ENCODE measurements around the gene PTDSS2. TPM values are rescaled to one million over a fixed set of nuclear protein-coding genes. Genes with fewer than 3 reads are reported as not detected.

Gene PTDSS2
- total RNA-seq, 1 donor from 2014 or later = 27.8 TPM

DNA sequence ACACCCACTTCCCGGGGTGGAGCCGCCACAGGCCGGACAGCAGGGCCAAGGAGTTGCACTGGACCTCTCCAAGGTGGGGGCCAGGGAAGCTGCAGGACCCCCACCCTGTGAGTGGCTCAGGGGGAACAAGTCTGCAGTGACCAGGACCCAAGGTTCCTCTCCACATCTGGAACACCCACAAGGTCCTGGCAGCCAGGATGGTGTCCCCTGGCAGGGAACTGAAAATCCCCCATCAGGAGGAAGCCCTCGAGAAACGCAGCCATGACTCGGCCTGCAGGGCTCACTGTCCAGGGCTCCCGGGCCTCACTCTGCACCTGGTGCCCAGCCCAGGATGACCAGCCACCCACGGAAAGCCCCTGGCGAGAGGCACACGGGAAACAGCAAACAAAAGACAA lies 45.5 kb downstream of the PTDSS2 start:
- DNase-seq (ENCODE audit: missing footprints) (no peak), ATAC-seq (no peak)
- intact Hi-C loops (cut with DNase I) = loop anchor here (5.0 kb wide), 1 partner anchor 38 kb away; no protein-coding TSS in a partner anchor

DNA sequence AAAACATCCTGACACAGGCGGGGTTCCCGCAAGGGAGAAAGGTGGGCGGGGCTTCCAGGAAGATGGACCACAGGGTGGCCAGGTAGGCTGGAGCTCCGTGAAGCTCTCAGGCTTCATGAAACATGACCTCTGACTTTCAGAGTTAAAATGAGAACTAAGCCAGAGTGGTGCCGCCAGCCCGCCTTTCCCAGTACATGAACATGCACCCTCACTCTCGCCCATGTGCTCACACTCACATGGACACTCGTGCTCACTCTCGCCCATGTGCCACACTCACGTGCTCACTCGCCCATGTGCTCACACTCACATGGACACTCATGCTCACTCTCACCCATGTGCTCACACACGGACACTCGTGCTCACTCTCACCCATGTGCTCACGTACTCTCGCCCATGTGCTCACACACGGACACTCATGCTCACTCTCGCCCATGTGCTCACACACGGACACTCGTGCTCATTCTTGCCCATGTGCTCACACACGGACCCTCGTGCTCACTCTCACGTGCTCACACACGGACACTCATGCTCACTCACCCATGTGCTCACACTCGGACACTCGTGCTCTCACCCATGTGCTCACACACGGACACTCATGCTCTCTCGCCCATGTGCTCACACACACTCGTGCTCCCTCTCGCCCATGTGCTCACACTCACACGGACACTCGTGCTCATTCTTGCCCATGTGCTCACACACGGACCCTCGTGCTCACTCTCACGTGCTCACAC lies 46.9 kb downstream of the PTDSS2 start:
- peak; percentile 55 for DNase-seq (ENCODE audit: missing footprints)
- intact Hi-C loops (cut with DNase I) = loop anchor here (5.0 kb wide), 1 partner anchor 40 kb away; no protein-coding TSS in a partner anchor
- no peak for ATAC-seq

DNA sequence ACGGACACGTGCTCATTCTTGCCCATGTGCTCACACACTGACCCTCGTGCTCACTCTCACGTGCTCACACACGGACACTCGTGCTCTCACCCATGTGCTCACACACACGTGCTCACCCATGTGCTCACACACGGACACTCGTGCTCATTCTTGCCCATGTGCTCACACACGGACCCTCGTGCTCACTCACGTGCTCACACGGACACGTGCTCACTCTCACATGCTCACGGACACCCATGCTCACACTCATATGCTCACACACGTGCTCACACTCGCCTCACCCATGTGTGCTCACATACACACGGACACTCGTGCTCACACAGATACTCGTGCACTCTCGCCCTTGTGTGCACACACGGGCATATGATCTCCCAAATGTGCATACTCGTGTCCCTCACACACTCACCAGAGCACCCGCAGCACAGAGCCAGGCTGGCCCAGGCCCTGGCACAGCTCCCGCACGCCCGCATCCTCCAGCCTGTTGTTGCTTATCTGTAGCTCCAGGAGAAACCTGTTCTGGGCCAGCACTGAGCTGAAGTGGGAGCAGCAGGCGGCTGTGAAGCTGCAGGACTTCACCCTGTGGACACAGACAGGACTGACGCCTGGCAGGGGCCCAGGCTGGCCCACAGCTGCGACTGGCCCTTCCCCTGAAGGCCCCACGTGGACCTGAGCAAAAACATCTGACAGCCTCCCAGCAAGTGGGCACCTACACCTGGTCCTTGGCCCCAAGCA lies 47.7 kb downstream of the PTDSS2 start:
- ATAC-seq = peak; percentile 58
- intact Hi-C loops (cut with DNase I) = loop anchor here (5.0 kb wide), 1 partner anchor 40 kb away; no protein-coding TSS in a partner anchor
- peak; percentile 58 for DNase-seq (ENCODE audit: missing footprints)

DNA sequence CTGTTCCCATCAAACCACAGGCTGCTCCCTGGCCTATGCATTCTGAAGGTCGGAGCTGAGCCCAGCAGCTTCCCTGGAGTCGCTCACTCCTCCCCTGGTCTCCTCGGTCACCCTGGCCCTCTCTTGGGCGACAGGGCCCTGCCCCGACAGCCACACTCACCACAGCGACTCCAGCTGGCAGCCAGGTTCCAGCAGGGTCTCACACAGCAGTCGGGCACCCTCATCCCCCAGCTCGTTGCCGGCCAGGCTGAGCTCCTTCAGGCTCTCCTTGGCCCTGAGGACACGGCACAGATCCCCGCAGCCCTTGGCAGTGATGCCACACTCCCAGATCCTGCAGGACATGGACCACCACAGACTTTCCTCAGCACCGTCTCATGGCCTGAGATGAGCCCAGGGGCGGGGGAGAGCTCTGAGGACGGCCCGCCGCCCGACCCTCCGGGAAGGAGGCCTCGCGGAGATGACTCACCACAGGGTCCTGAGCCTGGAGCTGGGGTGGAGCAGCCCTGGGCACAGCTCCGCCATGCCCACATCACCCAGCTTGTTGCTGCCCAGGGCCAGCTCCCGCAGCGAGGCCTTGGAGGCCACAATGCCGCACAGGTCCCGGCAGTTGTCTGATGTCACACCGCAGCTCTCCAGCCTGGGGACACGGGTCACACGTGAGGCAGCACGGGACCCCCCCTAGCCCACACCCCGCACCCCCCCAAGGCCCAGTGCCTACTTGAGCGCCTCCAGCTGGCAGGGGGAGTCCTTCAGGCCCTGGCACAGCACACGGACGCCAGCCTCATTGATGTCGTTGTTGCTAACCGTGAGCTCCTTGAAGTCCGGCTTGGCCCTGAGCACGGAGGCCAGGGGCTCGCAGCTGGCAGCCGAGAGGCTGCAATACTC lies 48.5 kb downstream of the PTDSS2 start:
- intact Hi-C loops (cut with DNase I) = loop anchor here (5.0 kb wide), 1 partner anchor 41 kb away; no protein-coding TSS in a partner anchor
- ATAC-seq = no peak
- peak; percentile 61 for DNase-seq (ENCODE audit: missing footprints)

DNA sequence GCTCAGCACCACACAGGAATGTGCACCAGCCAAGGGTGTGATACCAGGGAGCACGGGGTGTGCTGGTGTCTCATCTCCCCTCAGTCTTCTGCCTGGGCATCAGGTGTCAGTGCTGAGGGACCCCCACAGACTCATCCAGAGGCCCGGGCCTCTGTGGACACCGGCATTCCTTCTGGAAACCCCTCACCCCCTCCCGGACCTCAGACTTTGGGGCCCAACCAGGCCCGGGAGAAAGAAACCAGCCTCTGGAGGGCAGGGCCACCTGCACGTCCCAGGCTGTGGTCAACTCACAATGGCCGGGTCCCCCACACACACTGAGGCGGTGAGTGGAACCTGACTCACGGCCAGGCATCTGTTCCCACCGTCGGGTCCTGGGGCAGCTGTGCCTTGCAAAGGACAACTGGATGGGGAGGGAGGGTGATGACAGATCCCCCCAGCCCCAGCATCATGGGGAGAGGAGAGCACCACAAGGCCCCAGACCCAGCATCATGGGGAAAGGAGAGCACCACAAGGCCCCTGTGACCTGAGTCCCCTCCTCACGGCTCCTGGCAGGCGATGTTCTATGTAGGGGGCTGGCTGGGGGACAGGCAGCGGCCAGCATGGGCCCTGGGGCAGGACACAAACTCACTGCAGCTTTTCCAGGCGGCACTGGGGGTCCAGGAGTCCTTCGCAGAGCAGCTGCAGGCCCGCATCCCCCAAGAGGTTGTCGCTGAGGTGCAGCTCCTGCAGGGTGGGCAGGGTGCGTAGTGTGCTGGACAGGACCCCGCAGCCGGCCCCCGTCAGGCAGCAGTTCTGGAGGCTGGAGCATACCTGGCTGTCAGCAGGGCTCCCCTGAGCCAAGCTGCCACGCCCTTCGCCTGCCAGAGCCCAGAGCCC lies 49.4 kb downstream of the PTDSS2 start:
- intact Hi-C loops (cut with DNase I) = loop anchor here (5.0 kb wide), 2 partner anchors 32 to 42 kb away; no protein-coding TSS in a partner anchor
- no peak for DNase-seq (ENCODE audit: missing footprints)
- ATAC-seq = no peak

DNA sequence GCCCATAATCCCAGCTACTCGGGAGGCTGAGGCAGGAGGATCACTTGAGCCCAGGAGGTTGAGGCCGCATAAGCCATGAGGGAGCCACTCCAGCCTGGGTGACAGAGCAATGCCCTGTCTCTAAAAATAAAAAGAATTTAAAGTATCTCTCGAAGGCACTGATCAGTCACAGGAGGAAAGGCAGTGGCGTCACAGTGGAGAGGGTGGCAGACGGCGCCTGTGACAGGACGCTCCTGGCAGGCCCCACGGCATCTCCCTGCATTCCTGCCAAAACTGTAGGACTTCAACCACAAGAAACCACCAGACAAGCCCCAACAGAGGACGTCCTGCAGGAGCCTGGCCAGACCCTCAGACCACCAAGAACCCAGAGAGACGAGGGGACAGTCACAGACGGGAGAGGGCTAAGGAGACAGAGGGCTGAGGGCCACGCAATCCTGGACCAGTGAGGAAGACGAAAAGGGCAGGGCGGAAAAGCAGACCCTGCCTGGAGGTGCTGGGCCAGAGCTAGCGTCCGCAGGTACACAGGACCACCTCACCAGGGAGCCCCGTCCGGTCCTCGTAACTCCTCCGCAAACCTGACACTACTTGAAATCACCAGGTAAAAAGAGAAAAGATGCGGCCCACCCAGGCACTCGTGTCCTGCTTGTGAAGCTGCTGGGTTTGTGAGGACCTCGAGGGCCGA lies 51.1 kb downstream of the PTDSS2 start:
- ATAC-seq = peak; percentile 24
- intact Hi-C loops (cut with DNase I) = loop anchor here (5.0 kb wide), 1 partner anchor 34 kb away; no protein-coding TSS in a partner anchor
- no peak for DNase-seq (ENCODE audit: missing footprints)

DNA sequence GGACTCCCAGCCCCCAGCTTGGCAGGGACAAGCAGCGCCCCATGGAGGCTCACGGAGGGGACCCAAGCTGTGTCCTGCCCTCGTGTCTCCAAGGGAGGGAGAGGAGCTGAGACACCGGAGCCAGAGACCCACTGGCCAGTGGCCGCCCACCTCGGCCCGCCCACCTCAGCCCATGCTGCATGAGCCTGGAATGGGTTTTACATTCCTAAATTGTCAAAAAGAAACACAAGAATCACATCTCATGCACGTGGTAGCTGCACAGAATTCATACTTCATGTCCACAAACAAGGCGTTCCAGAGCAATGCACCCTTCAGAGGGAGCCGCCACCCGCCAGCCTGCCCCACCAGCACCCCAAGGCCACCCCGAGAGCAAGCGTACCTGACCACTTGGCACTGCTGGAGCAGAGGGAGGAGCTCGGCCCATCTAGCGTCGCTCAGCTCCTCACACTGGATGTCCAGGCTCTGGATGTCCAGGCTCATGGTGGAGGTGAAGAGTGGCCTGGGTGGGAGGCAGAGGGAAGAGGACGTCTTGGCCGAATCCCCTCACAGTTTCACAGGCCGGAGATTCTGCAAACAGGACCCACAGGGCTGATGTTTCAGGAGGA lies 51.7 kb downstream of the PTDSS2 start:
- no peak for ATAC-seq
- intact Hi-C loops (cut with DNase I) = loop anchor here (5.0 kb wide), 1 partner anchor 34 kb away; no protein-coding TSS in a partner anchor
- no peak for DNase-seq (ENCODE audit: missing footprints)

DNA sequence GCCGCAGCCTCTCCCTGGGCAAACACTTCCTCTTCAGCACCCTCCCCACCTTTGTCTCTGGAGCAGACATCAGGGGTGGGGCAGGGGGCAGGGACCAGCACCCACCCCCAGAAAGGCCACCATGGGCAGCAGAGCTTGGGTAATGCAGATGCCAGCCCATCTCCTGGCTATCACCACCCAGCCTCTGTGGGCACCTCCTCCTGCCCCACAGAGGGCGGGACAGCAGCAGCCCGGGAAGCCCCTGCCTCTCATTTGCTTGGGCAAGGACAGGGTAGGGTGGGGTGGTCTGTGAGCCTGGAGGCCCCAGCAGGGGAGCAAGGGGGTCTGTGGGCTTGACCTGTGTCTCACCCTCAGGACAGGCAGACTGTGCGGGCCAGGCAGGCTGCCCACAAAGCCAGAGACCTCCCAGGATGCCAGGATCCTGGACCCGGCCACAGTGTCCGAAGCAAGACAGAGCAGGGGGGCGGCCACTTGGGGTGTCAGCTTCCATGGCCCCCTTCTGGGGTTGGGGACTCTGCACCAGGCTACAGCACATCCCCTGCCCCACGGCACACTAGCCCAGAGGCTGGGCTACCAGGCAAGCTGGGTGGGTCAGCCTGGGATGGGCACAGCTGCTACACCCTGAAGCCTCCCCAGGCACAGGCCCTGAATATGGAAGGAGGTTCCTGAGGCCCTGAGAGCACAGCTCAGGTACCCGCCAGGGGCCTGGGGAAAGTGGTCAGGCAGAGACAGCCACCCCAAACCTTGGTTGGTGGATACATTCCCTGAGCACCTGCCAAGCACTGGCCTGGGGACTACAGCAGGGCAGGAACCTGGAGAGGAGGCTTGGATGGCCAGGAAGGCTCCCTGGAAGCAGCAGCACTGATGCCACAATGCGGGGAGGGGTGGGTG lies 52.5 kb downstream of the PTDSS2 start:
- ATAC-seq (no peak), DNase-seq (ENCODE audit: missing footprints) (no peak)
- intact Hi-C loops (cut with DNase I) = loop anchor here (5.0 kb wide), 1 partner anchor 35 kb away; no protein-coding TSS in a partner anchor

DNA sequence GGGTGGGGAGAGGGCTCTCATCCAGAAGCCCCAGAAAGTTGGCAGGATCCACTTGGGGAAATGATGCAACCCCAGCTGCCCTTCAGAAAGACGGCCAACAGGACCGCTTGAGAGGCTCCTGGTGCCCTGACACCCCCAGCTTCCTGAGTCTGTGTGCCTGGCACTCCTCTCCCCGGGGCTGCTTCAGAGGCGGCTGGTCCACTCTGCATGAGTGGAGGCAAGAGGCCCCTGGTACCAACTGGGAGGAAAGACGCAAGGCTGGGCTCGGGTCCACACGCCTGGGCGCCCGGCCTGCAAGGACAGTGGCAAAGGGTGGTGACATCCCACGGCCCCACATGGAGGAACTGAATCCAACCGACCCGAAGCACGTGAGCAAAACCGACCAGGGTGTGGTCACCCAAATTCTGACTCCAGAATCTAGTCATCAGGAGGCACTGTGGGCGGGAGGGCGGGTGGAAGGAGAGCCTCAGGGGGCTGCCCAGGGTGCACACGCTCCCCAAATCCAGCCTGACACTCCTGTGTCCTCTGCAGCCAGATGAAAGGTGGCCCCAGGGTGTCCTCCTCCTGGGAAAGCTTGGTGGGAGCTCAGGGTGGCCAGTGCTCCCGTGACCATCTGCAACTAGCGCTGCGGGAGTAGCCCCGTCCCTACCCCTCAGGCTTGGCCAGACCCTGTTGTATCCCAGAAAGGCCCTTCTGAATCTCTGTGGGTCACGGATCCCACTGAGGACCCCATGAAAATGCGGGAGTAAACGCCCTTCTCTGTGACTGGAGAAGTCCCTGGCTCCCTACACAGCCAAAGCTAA lies 53.3 kb downstream of the PTDSS2 start:
- intact Hi-C loops (cut with DNase I) = loop anchor here (5.0 kb wide), 1 partner anchor 36 kb away; no protein-coding TSS in a partner anchor
- no peak for ATAC-seq
- DNase-seq (ENCODE audit: missing footprints) = peak; percentile 83

DNA sequence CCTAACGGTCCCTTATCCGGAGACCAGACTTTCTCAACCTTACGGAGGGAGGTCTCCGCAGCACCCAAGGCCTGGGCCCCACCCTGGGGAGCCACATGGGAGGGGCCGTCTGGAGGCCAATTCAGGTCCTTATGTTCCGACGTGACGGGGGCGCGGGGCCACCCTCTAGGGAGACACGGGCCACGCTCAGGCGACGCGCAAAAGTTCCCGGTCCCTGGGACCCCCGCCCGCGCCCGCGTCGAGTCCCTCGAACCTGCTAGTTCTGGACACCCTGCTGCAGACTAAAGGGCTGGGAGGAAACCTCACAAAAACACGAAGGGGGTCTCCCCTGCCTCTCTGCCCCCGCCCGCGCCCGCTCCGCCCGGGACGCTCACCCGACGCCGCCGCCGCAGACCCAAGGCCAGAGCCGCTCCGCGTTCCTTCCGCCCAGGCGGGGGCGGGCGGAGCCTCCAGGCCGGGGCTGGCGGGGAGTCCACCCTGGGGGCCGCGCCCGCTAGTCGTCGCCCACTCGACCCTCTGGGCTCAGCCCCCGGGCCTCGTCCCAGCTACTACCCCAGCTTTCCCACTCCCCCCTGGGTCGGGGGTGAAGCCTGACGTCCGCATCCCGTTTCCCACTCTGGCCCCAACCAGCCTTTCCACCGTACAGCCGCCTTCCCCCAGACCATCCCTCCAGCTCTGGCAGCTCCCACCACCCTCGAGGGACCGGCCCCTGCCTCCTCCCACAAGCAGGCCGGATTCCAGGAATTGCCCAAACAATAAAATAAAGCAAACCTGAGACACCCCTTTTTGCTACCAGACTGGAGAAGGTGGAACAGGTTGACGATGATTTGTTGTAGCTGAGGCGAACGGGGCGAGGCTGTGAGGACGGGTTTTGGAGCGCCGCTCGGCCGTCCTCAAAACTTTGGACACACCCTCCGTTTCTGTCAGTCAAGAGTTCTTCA lies 54.2 kb downstream of the PTDSS2 start:
- no peak for ATAC-seq
- intact Hi-C loops (cut with DNase I) = loop anchor here (5.0 kb wide), 1 partner anchor 37 kb away; no protein-coding TSS in a partner anchor
- peak; percentile 82 for DNase-seq (ENCODE audit: missing footprints)

DNA sequence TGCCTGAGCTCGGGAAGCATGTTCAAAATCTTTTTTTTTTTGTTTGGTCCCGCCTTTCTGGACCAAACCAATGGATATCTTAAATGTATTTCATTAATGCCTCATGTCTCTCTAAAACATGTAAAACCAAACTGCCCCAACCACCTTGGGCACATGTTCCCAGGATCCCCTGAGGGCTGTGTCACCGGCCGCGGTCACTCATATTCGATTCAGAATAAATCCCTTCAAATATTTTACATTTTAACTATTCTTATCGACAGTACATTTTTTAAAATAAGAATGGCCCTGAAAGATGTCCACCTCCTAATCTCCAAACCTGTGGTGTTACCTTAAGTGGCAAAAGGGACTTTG lies 54.9 kb downstream of the PTDSS2 start:
- ATAC-seq (no peak), DNase-seq (ENCODE audit: missing footprints) (no peak)
- intact Hi-C loops (cut with DNase I) = loop anchor here (5.0 kb wide), 1 partner anchor 38 kb away; no protein-coding TSS in a partner anchor

DNA sequence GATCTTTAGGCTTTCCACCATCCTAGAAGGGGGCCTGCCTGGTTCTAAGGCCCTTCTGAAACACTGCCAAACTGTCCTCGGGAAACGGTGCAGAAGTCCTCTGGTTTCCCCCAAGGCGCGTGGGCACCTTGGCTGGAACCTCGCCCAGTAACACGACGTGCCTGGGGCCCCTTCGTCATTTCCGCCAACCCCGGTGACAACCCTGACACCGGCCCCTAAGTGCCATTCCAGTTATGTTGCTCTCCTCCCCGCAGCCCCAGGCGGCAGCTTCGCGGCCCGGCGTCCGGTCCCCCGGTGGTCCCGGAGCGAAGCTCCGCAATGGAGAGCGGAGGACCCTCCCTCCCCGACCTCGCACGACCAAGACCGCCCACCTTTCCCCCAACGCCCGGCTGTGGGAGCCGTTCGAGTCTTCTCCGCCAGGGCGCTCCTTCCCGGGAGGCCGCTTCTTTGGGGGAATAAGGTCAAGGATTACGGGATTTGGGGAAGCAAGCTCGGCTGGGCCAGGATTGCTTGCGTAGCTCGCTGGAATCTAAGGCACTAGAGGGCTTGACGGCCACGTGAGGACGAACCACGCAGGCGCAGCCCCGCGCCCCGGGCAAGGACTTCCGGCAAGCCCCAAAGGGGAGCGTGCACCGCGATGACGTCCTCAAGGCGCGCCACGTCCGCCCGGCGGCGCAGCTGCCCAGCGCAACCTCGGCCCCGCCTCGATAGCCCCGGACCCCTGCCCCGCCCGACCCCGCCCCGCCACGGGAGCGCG lies 56.3 kb downstream of the PTDSS2 start:
- peak; percentile 89 for ATAC-seq
- intact Hi-C loops (cut with DNase I) = loop anchor here (2.0 kb wide), 1 partner anchor 56 kb away; the partner anchor contains the start of gene PTDSS2

DNA sequence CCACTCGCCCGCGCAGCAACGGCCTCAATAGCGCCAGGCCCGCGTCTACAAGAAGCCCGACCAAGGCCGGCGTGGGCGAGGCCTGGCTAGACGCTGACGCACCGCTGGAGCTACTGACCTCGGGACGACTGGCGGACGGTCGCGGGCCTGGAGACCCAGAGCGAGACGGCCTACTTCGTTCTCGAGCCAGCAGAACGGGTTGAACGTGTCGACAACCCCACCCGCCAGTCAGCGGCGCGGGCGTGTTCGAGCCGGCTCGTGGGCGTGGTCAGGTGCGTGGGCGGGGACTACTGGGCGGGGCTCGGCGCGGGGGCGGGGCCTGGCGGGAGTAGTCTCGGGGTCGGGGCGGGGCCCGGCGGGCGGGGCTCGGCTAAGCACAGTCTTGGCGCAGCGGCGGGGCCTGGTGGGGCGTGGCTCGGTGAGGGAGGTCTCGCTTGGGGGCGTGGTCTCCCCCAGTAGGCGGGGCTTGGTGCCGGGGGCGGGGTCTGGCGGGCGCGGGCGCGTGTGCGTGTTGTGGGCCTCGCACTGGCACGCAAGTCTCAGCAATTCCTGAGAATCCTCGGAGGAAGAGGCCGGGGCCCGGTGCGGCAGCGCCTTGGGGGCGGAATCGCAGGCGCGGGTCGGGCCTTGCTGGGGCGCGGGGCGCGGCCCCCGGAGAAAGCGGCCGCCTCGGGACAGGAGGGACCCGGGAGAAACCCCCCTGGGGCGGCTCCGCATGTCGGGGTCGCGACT lies 57.1 kb downstream of the PTDSS2 start, which contains the start of gene RNH1:
Gene RNH1 (minus strand): TSS at position 248 of the 732 bp plus-strand sequence. CDS start 5,080 bp downstream, outside the sequence.
- DNase-seq (ENCODE audit: missing footprints) (peak; percentile 100), ATAC-seq (peak; percentile 90)
- intact Hi-C loops (cut with DNase I) = loop anchor here (2.0 kb wide), 1 partner anchor 56 kb away; the partner anchor contains the start of gene PTDSS2

More for the DNA sequence above, 56.3 kb downstream of the PTDSS2 start:
- peak; percentile 97 for DNase-seq (ENCODE audit: missing footprints)

Measured in Right ventricle myocardium inferior (tissue), 1 donor.